ENCODE measurements around the gene VIPR1.

GRCh38 chr3:42497009-42497731, 5.3 kb upstream of the VIPR1 start:
- TF ChIP-seq POLR2A (IDR thresholded peaks at IDR 0.05; ENCODE audit: low read depth, low read length): no peak
- no peak for TF ChIP-seq POLR2AphosphoS5 (IDR thresholded peaks at IDR 0.05; ENCODE audit: low read depth, low read length)
- TF ChIP-seq TAF1 (IDR thresholded peaks at IDR 0.05; ENCODE audit: borderline replicate concordance, low read depth, low read length): no peak
